ENCODE results near the gene ICOS. TPM values are rescaled to one million over a fixed set of nuclear protein-coding genes. Genes with fewer than 3 reads are reported as not detected.

ICOS gene
- total and polyA plus RNA-seq, 2 of the 4 experiments (the other 2 are of a cell fraction) = not detected

GRCh38 chr2:203934041-203934492 lies 2.5 kb upstream of the ICOS start:
- Histone ChIP-seq H3K4ac (ENCODE audit: low read depth, low read length) (no peak overlapping the region), H3K23ac (ENCODE audit: low read depth, low read length) (no peak overlapping the region), H3K4me3 (ENCODE audit: insufficient read depth, low read depth, low read length) (no peak overlapping the region), H3K56ac (ENCODE audit: extremely low read depth, insufficient read depth, low read length) (no peak overlapping the region), H3K27me3 (ENCODE audit: control insufficient read depth, insufficient read depth, low read length) (peaks cover 8% of the 10 kb centered on the region), H2AK9ac (replicated peaks; ENCODE audit: low read depth, low read length, poor library complexity) (no peak overlapping the region), H3K4me1 (ENCODE audit: control insufficient read depth, insufficient read depth, low read length) (no peaks in the 10 kb centered on the region), H4K91ac (ENCODE audit: insufficient read depth, low read depth, low read length) (no peak overlapping the region), H2BK20ac (ENCODE audit: low read depth, low read length) (no peak overlapping the region), H3K14ac (replicated peaks; ENCODE audit: low read depth, low read length) (no peak overlapping the region), H2AFZ (replicated peaks; ENCODE audit: low read length, poor library complexity) (no peak overlapping the region), H3K9me3 (ENCODE audit: control insufficient read depth, insufficient read depth, low read length) (no peaks in the 10 kb centered on the region), H3K9ac (ENCODE audit: low read depth, low read length) (no peak overlapping the region), H3K9me1 (ENCODE audit: insufficient read depth, low read length) (no peaks in the 10 kb centered on the region), H2AK5ac (ENCODE audit: low read depth, low read length) (no peak overlapping the region), H2BK5ac (ENCODE audit: low read depth, low read length, poor library complexity, severe bottlenecking) (no peak overlapping the region), H4K5ac (ENCODE audit: low read depth, low read length) (no peak overlapping the region), H4K8ac (ENCODE audit: low read depth in 2 of 2, low read length in 2 of 2) (no peak overlapping the region), H3K18ac (ENCODE audit: low read depth, low read length) (no peak overlapping the region), H3K79me1 (ENCODE audit: low read depth in 1 of 2, low read length in 2 of 2) (no peaks in the 10 kb centered on the region), H2BK15ac (ENCODE audit: low read depth, low read length) (no peak overlapping the region), H4K20me1 (ENCODE audit: insufficient read depth, low read length) (no peaks in the 10 kb centered on the region), H3K4me2 (ENCODE audit: low read depth, low read length) (no peak overlapping the region), H3K36me3 (ENCODE audit: control insufficient read depth, insufficient read depth, low read length) (no peaks in the 10 kb centered on the region), H2BK120ac (ENCODE audit: low read depth, low read length) (no peak overlapping the region), H3K27ac (ENCODE audit: insufficient read depth, low read length) (no peak overlapping the region)
- ChIA-PET POLR2A (ENCODE audit: unreplicated experiment) (no interaction called here), CTCF (no interaction called here)
- in situ Hi-C loops (cut with MboI; ENCODE audit: low sequenced_read_pairs) = no loop called here
- no CpG with 5 or more reads among the region's 5 CpGs for WGBS, 2 experiments (ENCODE audit: extremely low coverage in 2 of 2, insufficient read length in 1 of 2)
- DNase-seq (no peak), ATAC-seq (ENCODE audit: low read depth) (no peak)
- no TSS peak for BruUV-seq (replicated peaks)
- intact Hi-C loops (cut with micrococcal nuclease) = no loop called here
- dilution Hi-C loops (cut with HindIII; ENCODE audit: low sequenced_read_pairs, unreplicated experiment) = no loop called here
- TF ChIP-seq CHD1 (IDR thresholded peaks at IDR 0.05; ENCODE audit: low read depth, low read length) = no peak
- TF ChIP-seq MAFK (IDR thresholded peaks at IDR 0.05; ENCODE audit: low read depth, low read length) = no peak
- TF ChIP-seq BHLHE40 (IDR thresholded peaks at IDR 0.05; ENCODE audit: low read depth, low read length) = no peak
- TF ChIP-seq RAD21 (IDR thresholded peaks at IDR 0.05; ENCODE audit: low read length) = no peak
- no peak for TF ChIP-seq CEBPB (IDR thresholded peaks at IDR 0.05; ENCODE audit: low read depth, low read length)
- TF ChIP-seq RFX5 (IDR thresholded peaks at IDR 0.05; ENCODE audit: low read depth, low read length) = no peak
- TF ChIP-seq NFE2L2 (IDR thresholded peaks at IDR 0.05; ENCODE audit: low read depth, low read length) = no peak
- no peak for TF ChIP-seq CTCF (conservative IDR thresholded peaks at IDR 0.05; ENCODE audit: low read depth, low read length)
- TF ChIP-seq POLR2A (IDR thresholded peaks at IDR 0.05; ENCODE audit: low read depth, low read length) = no peak
- no peak for TF ChIP-seq SMC3 (IDR thresholded peaks at IDR 0.05; ENCODE audit: low read depth, low read length)
- no peak for TF ChIP-seq RCOR1 (IDR thresholded peaks at IDR 0.05; ENCODE audit: insufficient replicate concordance, low read length)
- TF ChIP-seq FOS (IDR thresholded peaks at IDR 0.05; ENCODE audit: low read depth, low read length) = no peak
- no peak for TF ChIP-seq MAZ (IDR thresholded peaks at IDR 0.05; ENCODE audit: borderline replicate concordance, low read depth, low read length)
- no peak for TF ChIP-seq ELK1 (IDR thresholded peaks at IDR 0.05; ENCODE audit: borderline replicate concordance, low read depth, low read length)
- no peak for TF ChIP-seq USF2 (IDR thresholded peaks at IDR 0.05; ENCODE audit: low read depth, low read length)

All from IMR-90 (cell line).